Cardiac muscle cell (in vitro differentiated cells and primary cell): ENCODE results near the gene RPS6KC1. TPM values are rescaled to one million over a fixed set of nuclear protein-coding genes. Genes with fewer than 3 reads are reported as not detected.
"Not testable (repeated sequence)": the region's sequence is repeated elsewhere in the genome, so short reads cannot be mapped to it uniquely, and the experiment has no call there.

Source experiments
- DNase-seq, 2 donors: peaks; one replicate each; pipeline versions ENCODE4 v3.0.0 to v3.0.0-alpha.2; 2010 to 2017; ENCODE audit warnings: low read depth in 1 of 2, low spot score in 1 of 2
- H3K27ac ChIP-seq: fragments of 200-600 bp; sonication (generic); 2 replicates; pipeline ENCODE4 v1.5.1; 2016
- H3K27me3 ChIP-seq: fragments of 200-600 bp; sonication (generic); 2 replicates; pipeline ENCODE4 v1.6.0; 2016; ENCODE audit warnings: control low read depth
- H3K36me3 ChIP-seq: fragments of 200-600 bp; sonication (generic); 2 replicates; pipeline ENCODE4 v1.5.1; 2016; ENCODE audit warnings: control low read depth
- H3K4me1 ChIP-seq: fragments of 200-600 bp; sonication (generic); 2 replicates; pipeline ENCODE4 v1.8.1; 2017; ENCODE audit warnings: low read depth, mild to moderate bottlenecking, mixed run types
- H3K4me3 ChIP-seq: fragments of 200-600 bp; sonication (generic); 2 replicates; pipeline ENCODE4 v1.5.1; 2016; ENCODE audit warnings: mild to moderate bottlenecking
- H3K9me3 ChIP-seq: fragments of 200-600 bp; sonication (generic); 2 replicates; pipeline ENCODE4 v1.5.1; 2017; ENCODE audit warnings: low read depth, mild to moderate bottlenecking, control low read depth
- CTCF ChIP-seq: IDR thresholded peaks from 2 replicates; pipeline ENCODE4 v1.5.1; 2012; ENCODE audit warnings: low read depth, mild to moderate bottlenecking, low read length
- polyA plus RNA-seq: library from polyadenylated mRNA; unstranded; fragments of >200 nt; fragmentation: Nextera tagmentation; extraction: Ambion mirVana; gene quantifications from 2 replicates; pipeline ENCODE4 v1.2.1, GENCODE V29; 2016
- total RNA-seq: library from RNA; depleted of rRNA; stranded (reverse); fragments of >200 nt; gene quantifications from 2 replicates; pipeline ENCODE4 v1.2.3, GENCODE V29; 2016

The RPS6KC1 gene
- total and polyA plus RNA-seq, 2 experiments from 2014 or later, result 12.5 to 17.9 TPM

GRCh38 chr1:213087911-213088310 is 36.9 kb downstream of the RPS6KC1 start:
- no peaks in the 10 kb centered on the region for H3K4me1 ChIP-seq
- H3K36me3 ChIP-seq, result no peaks in the 10 kb centered on the region
- H3K27ac ChIP-seq, result no peak overlapping the region
- DNase-seq, result no peak
- no peaks in the 10 kb centered on the region for H3K9me3 ChIP-seq
- no peak for TF ChIP-seq CTCF
- H3K27me3 ChIP-seq, result no peaks in the 10 kb centered on the region
- H3K4me3 ChIP-seq, result no peak overlapping the region

GRCh38 chr1:213089924-213090677 is 39.1 kb downstream of the RPS6KC1 start:
- no peak for TF ChIP-seq CTCF
- no peak for DNase-seq
- no peaks in the 10 kb centered on the region for H3K36me3 ChIP-seq
- H3K4me1 ChIP-seq, result no peaks in the 10 kb centered on the region
- H3K27me3 ChIP-seq, result no peaks in the 10 kb centered on the region
- no peaks in the 10 kb centered on the region for H3K9me3 ChIP-seq
- H3K27ac ChIP-seq, result no peak overlapping the region
- H3K4me3 ChIP-seq, result no peak overlapping the region

- Histone ChIP-seq H3K27ac (no peak overlapping the region), H3K4me3 (no peak overlapping the region), H3K27me3 (no peaks in the 10 kb centered on the region), H3K4me1 (no peaks in the 10 kb centered on the region), H3K9me3 (no peaks in the 10 kb centered on the region), H3K36me3 (no peaks in the 10 kb centered on the region)
- no peak for TF ChIP-seq CTCF
- no peak for DNase-seq
These were observed 43.4 kb downstream of the RPS6KC1 start for GRCh38 chr1:213094446-213094845.

GRCh38 chr1:213095467-213095866 is 44.4 kb downstream of the RPS6KC1 start:
- no peak for TF ChIP-seq CTCF
- H3K9me3 ChIP-seq, result no peaks in the 10 kb centered on the region
- no peaks in the 10 kb centered on the region for H3K4me1 ChIP-seq
- no peak for DNase-seq
- no peak overlapping the region for H3K4me3 ChIP-seq
- H3K27me3 ChIP-seq, result no peaks in the 10 kb centered on the region
- no peaks in the 10 kb centered on the region for H3K36me3 ChIP-seq
- no peak overlapping the region for H3K27ac ChIP-seq

GRCh38 chr1:213099682-213100399 is 48.8 kb downstream of the RPS6KC1 start:
- no peaks in the 10 kb centered on the region for H3K9me3 ChIP-seq
- DNase-seq, result no peak
- H3K36me3 ChIP-seq, result no peaks in the 10 kb centered on the region
- H3K4me1 ChIP-seq, result no peaks in the 10 kb centered on the region
- no peaks in the 10 kb centered on the region for H3K27me3 ChIP-seq
- no peak for TF ChIP-seq CTCF
- H3K27ac ChIP-seq, result no peak overlapping the region
- H3K4me3 ChIP-seq, result no peak overlapping the region

GRCh38 chr1:213100565-213100964 is 49.5 kb downstream of the RPS6KC1 start:
- H3K4me1 ChIP-seq, H3K4me3 ChIP-seq, DNase-seq, H3K9me3 ChIP-seq, H3K27ac ChIP-seq, H3K27me3 ChIP-seq, H3K36me3 ChIP-seq: not testable (repeated sequence)
